Central memory CD8-positive, alpha-beta T cell (primary cell): Measurements from ENCODE around the gene CERS5.
A peak's percentile ranks its signal among the peaks of the same experiment; 100 is the strongest.
"Not testable (repeated sequence)": the region's sequence is repeated elsewhere in the genome, so short reads cannot be mapped to it uniquely, and the experiment has no call there.

ENCODE experiments used
- ATAC-seq: fragments of 150-1000 bp; cut with Tn5 transposase; replicated peaks from 2 replicates; pipeline ENCODE4 v1.10.0; 2022; ENCODE audit warnings: mild to moderate bottlenecking, moderate FRiP score, moderate number of reproducible peaks; ENCODE audit not compliant: poor library complexity, severe bottlenecking; ENCODE audit errors: extremely low read depth
- DNase-seq, 2 donors: peaks; one replicate each; pipeline ENCODE4 v3.0.0; 2021; ENCODE audit warnings: low spot score in 2 of 2
- H3K27ac Mint-ChIP-seq: one replicate; pipeline ENCODE4 v1.8.0; 2022; ENCODE audit warnings: low read depth, mild to moderate bottlenecking, moderate library complexity, mixed read lengths
- H3K27me3 Mint-ChIP-seq: one replicate; pipeline ENCODE4 v1.8.0; 2022; ENCODE audit warnings: mixed read lengths
- H3K36me3 Mint-ChIP-seq: one replicate; pipeline ENCODE4 v1.8.0; 2022; ENCODE audit warnings: mild to moderate bottlenecking, moderate library complexity, mixed read lengths; ENCODE audit not compliant: insufficient read depth
- H3K4me1 Mint-ChIP-seq: one replicate; pipeline ENCODE4 v1.8.0; 2022; ENCODE audit warnings: mixed read lengths
- H3K4me3 Mint-ChIP-seq: one replicate; pipeline ENCODE4 v1.8.0; 2022; ENCODE audit warnings: mild to moderate bottlenecking, moderate library complexity, mixed read lengths
- H3K9me3 Mint-ChIP-seq: one replicate; pipeline ENCODE4 v1.8.0; 2022; ENCODE audit warnings: mixed read lengths

Gene CERS5

DNA sequence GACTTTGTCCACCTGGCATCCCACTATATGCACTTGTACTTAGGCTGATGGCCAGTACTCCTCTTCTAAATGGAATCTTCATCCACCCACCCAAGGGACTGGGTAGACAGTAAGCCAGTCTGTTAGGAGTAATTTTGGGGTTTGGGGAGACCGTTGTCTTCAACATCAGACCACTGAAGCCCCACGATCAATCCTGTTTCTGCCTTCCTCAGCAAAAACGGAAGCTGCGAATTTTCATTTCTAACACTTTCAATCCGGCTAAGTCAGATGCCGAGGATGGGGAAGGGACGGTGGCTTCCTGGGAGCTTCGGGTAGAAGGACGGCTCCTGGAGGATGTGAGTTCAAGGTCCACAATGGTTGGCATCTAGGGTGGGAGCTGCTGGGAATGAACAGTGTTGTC, 80.0 kb downstream of the CERS5 start:
- Mint-ChIP-seq H3K4me3 (no peak overlapping the region), H3K4me1 (peaks cover 35% of the 10 kb centered on the region), H3K36me3 (peaks cover 40% of the 10 kb centered on the region), H3K27me3 (no peaks in the 10 kb centered on the region), H3K27ac (no peak overlapping the region), H3K9me3 (no peaks in the 10 kb centered on the region)
- ATAC-seq: no peak
- no peak for DNase-seq

GRCh38 chr12:50086148-50086547, 81.0 kb downstream of the CERS5 start:
- Mint-ChIP-seq H3K36me3 (peaks cover 30% of the 10 kb centered on the region), H3K27me3 (no peaks in the 10 kb centered on the region), H3K27ac (no peak overlapping the region), H3K9me3 (no peaks in the 10 kb centered on the region), H3K4me1 (peaks cover 35% of the 10 kb centered on the region), H3K4me3 (peak overlapping the region; percentile 95)
- no peak for ATAC-seq
- no peak for DNase-seq

DNA sequence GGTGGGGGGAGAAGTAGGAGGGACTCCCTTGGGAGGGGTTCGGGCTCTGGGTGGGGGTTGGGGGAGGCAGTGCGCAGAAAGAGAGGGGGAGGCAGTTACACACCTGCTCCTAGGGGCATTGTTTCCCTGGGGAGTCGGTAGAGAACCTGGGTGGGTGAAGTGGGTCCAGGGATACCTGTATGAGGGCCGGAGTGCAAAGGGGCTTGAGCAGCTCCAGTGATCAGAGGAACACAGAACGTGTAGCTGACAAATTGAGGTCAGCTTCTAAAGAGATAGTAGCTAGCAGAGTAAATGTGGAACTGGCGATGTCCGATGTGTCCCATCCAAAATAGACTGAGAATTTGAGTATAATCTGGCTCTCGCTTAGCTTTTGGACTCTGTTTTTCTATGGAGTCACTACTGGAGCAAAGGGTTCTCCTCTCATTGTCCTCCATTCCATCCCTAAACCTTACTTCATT, 81.5 kb downstream of the CERS5 start:
- peak overlapping the region; percentile 95 for H3K4me3 Mint-ChIP-seq
- peaks cover 35% of the 10 kb centered on the region for H3K4me1 Mint-ChIP-seq
- ATAC-seq (peak; percentile 6), DNase-seq (no peak)
- H3K9me3 Mint-ChIP-seq: no peaks in the 10 kb centered on the region
- peaks cover 26% of the 10 kb centered on the region for H3K36me3 Mint-ChIP-seq
- peak overlapping the region; percentile 91 for H3K27ac Mint-ChIP-seq
- no peaks in the 10 kb centered on the region for H3K27me3 Mint-ChIP-seq

- DNase-seq (peak; percentile 52 to 60), ATAC-seq (peak; percentile 86)
- Mint-ChIP-seq H3K9me3 (no peaks in the 10 kb centered on the region), H3K4me3 (peak within 1 kb of the TSS; percentile 95), H3K27ac (peak within 1 kb of the TSS; percentile 91), H3K36me3 (peaks cover 21% of the 10 kb centered on the region), H3K27me3 (no peaks in the 10 kb centered on the region), H3K4me1 (peaks cover 35% of the 10 kb centered on the region)
Observed at GRCh38 chr12:50084775-50085614, 82.2 kb downstream of the CERS5 start, which contains the start of gene SMARCD1. SMARCD1 (plus strand) TSS chr12:50085342; CDS start chr12:50085370, 28 bp downstream.

DNA sequence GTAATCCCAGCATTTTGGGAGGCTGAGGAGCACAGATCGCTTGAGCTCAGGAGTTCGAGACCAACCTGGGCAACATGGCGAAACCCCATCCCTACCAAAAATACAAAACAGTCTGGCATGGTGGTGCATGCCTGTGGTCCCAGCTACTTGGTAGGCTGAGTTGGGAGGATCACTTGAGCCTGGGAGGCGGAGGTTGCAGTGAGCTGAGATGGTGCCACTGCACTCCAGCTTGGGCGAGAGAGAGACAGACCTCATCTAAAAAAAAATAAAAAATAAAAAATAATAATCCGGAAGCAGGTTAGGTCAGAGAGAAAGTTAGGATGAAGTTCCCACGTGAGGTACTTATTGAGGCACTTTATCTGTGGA, 82.8 kb downstream of the CERS5 start:
- Mint-ChIP-seq H3K4me1 (peaks cover 35% of the 10 kb centered on the region), H3K27ac (peak overlapping the region; percentile 91), H3K36me3 (peaks cover 15% of the 10 kb centered on the region), H3K4me3 (peak overlapping the region; percentile 95)
- ATAC-seq, DNase-seq, H3K27me3 Mint-ChIP-seq, H3K9me3 Mint-ChIP-seq: not testable (repeated sequence)

DNA sequence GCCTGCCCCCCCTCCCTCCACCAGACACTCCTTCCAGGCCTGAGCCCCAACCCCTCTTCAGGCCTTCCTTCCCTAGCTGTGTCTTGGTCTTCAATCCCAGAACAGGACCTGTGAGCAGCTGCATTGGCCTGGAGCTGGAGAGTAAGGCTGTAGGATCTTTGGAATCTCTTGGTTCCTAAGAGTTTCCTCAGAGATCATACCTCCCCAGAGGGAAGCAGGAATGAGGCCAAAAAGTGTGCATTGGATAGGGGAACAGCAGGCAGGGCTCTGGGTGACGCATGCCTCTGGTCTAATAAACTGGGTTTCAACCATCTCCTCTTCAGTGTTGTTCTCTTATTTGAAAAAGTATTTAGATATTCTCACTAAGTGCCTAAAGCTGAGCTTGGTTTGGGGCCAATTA, 83.9 kb downstream of the CERS5 start:
- no peaks in the 10 kb centered on the region for H3K27me3 Mint-ChIP-seq
- peaks cover 13% of the 10 kb centered on the region for H3K36me3 Mint-ChIP-seq
- ATAC-seq (no peak), DNase-seq (no peak)
- peak overlapping the region; percentile 25 for H3K27ac Mint-ChIP-seq
- H3K9me3 Mint-ChIP-seq: no peaks in the 10 kb centered on the region
- peaks cover 28% of the 10 kb centered on the region for H3K4me1 Mint-ChIP-seq
- H3K4me3 Mint-ChIP-seq: peak overlapping the region; percentile 74

GRCh38 chr12:50082644-50083043, 84.5 kb downstream of the CERS5 start:
- no peak for DNase-seq
- H3K9me3 Mint-ChIP-seq: no peaks in the 10 kb centered on the region
- H3K36me3 Mint-ChIP-seq: peaks cover 10% of the 10 kb centered on the region
- peak overlapping the region; percentile 69 for H3K27ac Mint-ChIP-seq
- no peak for ATAC-seq
- no peaks in the 10 kb centered on the region for H3K27me3 Mint-ChIP-seq
- H3K4me1 Mint-ChIP-seq: peaks cover 22% of the 10 kb centered on the region
- no peak overlapping the region for H3K4me3 Mint-ChIP-seq

DNA sequence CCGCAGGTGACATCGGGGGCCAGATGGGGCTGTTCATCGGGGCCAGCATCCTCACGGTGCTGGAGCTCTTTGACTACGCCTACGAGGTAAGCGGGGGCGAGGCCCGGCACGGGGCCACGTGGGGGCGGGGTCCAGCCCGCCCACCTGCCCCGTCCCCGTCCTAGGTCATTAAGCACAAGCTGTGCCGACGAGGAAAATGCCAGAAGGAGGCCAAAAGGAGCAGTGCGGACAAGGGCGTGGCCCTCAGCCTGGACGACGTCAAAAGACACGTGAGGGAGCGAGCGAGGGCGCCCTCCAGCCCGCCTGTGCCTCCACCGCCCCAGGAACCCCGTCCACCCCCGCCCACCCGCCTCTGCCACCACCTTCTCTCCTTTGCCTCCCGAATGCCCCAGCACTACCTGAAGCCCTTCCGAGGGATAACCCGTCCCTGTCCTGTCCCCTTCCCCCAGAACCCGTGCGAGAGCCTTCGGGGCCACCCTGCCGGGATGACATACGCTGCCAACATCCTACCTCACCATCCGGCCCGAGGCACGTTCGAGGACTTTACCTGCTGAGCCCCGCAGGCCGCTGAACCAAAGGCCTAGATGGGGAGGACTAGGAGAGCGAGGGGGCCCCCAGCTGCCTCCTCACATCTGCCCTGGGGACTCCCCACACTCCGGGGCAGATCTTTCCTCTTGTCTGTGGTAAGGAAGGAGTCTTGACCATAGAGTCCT, 85.9 kb downstream of the CERS5 start:
- Mint-ChIP-seq H3K36me3 (peaks cover 3% of the 10 kb centered on the region), H3K4me3 (no peak overlapping the region), H3K9me3 (no peaks in the 10 kb centered on the region), H3K4me1 (peaks cover 14% of the 10 kb centered on the region), H3K27me3 (no peaks in the 10 kb centered on the region), H3K27ac (peak overlapping the region; percentile 69)
- DNase-seq (no peak), ATAC-seq (no peak)

GRCh38 chr12:50079771-50080170, 87.4 kb downstream of the CERS5 start:
- no peak overlapping the region for H3K27ac Mint-ChIP-seq
- no peaks in the 10 kb centered on the region for H3K27me3 Mint-ChIP-seq

More at GRCh38 chr12:50079771-50080170, 87.4 kb downstream of the CERS5 start:
- Mint-ChIP-seq H3K4me3 (no peak overlapping the region), H3K36me3 (peaks cover 3% of the 10 kb centered on the region), H3K9me3 (no peaks in the 10 kb centered on the region), H3K4me1 (peaks cover 11% of the 10 kb centered on the region)
- DNase-seq: no peak
- ATAC-seq: no peak
